ENCODE results near the gene YPEL2. TPM values are rescaled to one million over a fixed set of nuclear protein-coding genes. Genes with fewer than 3 reads are reported as not detected.

YPEL2 gene
- polyA plus RNA-seq, 2 of the 4 experiments (the other 2 are of a cell fraction), result 5.4 to 8.2 TPM

GRCh38 chr17:59299400-59300092, 31.9 kb upstream of the YPEL2 start:
- Histone ChIP-seq H3K4me3 (no peak overlapping the region), H3K9me3 (no peaks in the 10 kb centered on the region), H3K27ac (no peak overlapping the region), H3K4me2 (no peak overlapping the region), H3K4me1 (no peaks in the 10 kb centered on the region)
- DNase-seq (ENCODE audit: low read depth in 1 of 2, low spot score in 1 of 2) (no peak), FAIRE-seq (no peak), ATAC-seq (no peak)
- CTCF ChIA-PET, result interaction anchor here (0.6 to 1.4 kb wide), 4 partner anchors 11 to 259 kb away, joined by 3 to 6 read pairs (median 4); no protein-coding TSS in a partner anchor
- POLR2A ChIA-PET, result no interaction called here
- WGBS (ENCODE audit: missing lambda C conversion rate), result 60% methylated on average over 2 of the region's 2 CpGs
- TF ChIP-seq CBX8 (IDR thresholded peaks at IDR 0.05) (no peak), CBX2 (IDR thresholded peaks at IDR 0.05; ENCODE audit: borderline replicate concordance, low read depth) (no peak), RCOR1 (IDR thresholded peaks at IDR 0.05; ENCODE audit: low read depth, low read length) (no peak), CHD4 (IDR thresholded peaks at IDR 0.05; ENCODE audit: borderline replicate concordance) (no peak), EHMT2 (IDR thresholded peaks at IDR 0.05; ENCODE audit: low read depth) (no peak), EP300 (IDR thresholded peaks at IDR 0.05) (no peak), MYC (IDR thresholded peaks at IDR 0.05; ENCODE audit: borderline replicate concordance, low read length) (no peak), KDM5A (IDR thresholded peaks at IDR 0.05) (no peak), HMGXB4 (CRISPR knock-in tag; IDR thresholded peaks at IDR 0.05; ENCODE audit: borderline replicate concordance) (no peak), NPAS2 (CRISPR knock-in tag; IDR thresholded peaks at IDR 0.05; ENCODE audit: borderline replicate concordance) (no peak), TFCP2L1 (CRISPR knock-in tag; IDR thresholded peaks at IDR 0.05) (no peak), PHF8 (IDR thresholded peaks at IDR 0.05; ENCODE audit: borderline replicate concordance, low read depth) (no peak), PBX3 (IDR thresholded peaks at IDR 0.05) (no peak), FOSB (CRISPR knock-in tag; IDR thresholded peaks at IDR 0.05) (no peak), USF2 (IDR thresholded peaks at IDR 0.05) (no peak), CTCF (IDR thresholded peaks at IDR 0.05) (no peak)

GRCh38 chr17:59300941-59301340, 30.5 kb upstream of the YPEL2 start:
- TF ChIP-seq ZSCAN20 (CRISPR knock-in tag; IDR thresholded peaks at IDR 0.05) (no peak), HEYL (CRISPR knock-in tag; IDR thresholded peaks at IDR 0.05) (no peak), KDM5A (IDR thresholded peaks at IDR 0.05) (no peak), ATOH8 (CRISPR knock-in tag; IDR thresholded peaks at IDR 0.05; ENCODE audit: low read depth) (no peak), POLR2A (IDR thresholded peaks at IDR 0.05; ENCODE audit: low read length) (no peak), KDM1A (IDR thresholded peaks at IDR 0.05; ENCODE audit: low read depth) (no peak), PHF8 (IDR thresholded peaks at IDR 0.05; ENCODE audit: borderline replicate concordance, low read depth) (no peak), RAD21 (conservative IDR thresholded peaks at IDR 0.05 in 1 of 2, IDR thresholded peaks at IDR 0.05 in 1 of 2) (no peak), CBX2 (IDR thresholded peaks at IDR 0.05; ENCODE audit: borderline replicate concordance, low read depth) (no peak), HOXB5 (CRISPR knock-in tag; IDR thresholded peaks at IDR 0.05) (no peak), ELK1 (IDR thresholded peaks at IDR 0.05; ENCODE audit: low read depth, low read length) (no peak), FOSL2 (IDR thresholded peaks at IDR 0.05) (no peak), FOSL2 (CRISPR knock-in tag; IDR thresholded peaks at IDR 0.05) (no peak), POLR2AphosphoS2 (conservative IDR thresholded peaks at IDR 0.05; ENCODE audit: low read length) (no peak)
- FAIRE-seq (no peak), ATAC-seq (no peak)

More at GRCh38 chr17:59300941-59301340, 30.5 kb upstream of the YPEL2 start:
- CTCF ChIA-PET, result interaction anchor here (0.7 to 3.1 kb wide), 4 partner anchors 8 to 221 kb away, joined by 3 to 16 read pairs (median 4); no protein-coding TSS in a partner anchor
- no peaks in the 10 kb centered on the region for H3K9me3 ChIP-seq
- 68% methylated on average over 5 of the region's 5 CpGs for WGBS (ENCODE audit: missing lambda C conversion rate)
- DNase-seq (ENCODE audit: low read depth in 1 of 2, low spot score in 1 of 2), result no peak
- H3K4me2 ChIP-seq, result no peak overlapping the region
- H3K4me1 ChIP-seq, result no peaks in the 10 kb centered on the region
- H3K27ac ChIP-seq, result no peak overlapping the region
- POLR2A ChIA-PET, result interaction anchor here (0.6 kb wide), 1 partner anchor 137 kb away, joined by 3 read pairs; no protein-coding TSS in a partner anchor
- H3K4me3 ChIP-seq, result no peak overlapping the region

Measured in A549 (cell line).